ENCODE data around the gene EEPD1.

EEPD1 gene

DNA sequence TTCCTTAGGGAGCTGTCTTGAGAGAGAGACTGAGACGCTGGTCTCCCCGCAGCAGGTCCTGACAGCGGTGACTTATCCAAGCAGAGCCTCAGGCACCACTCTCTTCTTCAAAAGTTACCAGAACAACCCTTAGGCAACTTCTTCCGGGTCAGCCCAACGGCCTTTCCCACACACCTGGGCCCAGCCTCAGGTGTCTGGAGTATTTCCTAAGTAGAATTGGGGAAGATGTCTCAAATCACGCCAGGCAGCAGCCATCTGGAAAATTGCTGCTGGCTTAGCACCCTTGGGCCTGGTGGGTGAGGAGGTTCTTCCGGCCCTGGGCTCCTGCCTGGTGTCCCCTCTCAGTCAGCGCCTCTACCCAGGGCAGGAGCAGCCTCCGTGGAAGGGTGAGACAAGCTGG, 156.2 kb downstream of the EEPD1 start:
- Histone ChIP-seq H3K9ac (ENCODE audit: low read length) (no peak overlapping the region), H3K27me3 (ENCODE audit: control insufficient read depth, insufficient read depth, low read length) (no peaks in the 10 kb centered on the region), H3K27ac (ENCODE audit: low read depth, low read length) (no peak overlapping the region)

DNA sequence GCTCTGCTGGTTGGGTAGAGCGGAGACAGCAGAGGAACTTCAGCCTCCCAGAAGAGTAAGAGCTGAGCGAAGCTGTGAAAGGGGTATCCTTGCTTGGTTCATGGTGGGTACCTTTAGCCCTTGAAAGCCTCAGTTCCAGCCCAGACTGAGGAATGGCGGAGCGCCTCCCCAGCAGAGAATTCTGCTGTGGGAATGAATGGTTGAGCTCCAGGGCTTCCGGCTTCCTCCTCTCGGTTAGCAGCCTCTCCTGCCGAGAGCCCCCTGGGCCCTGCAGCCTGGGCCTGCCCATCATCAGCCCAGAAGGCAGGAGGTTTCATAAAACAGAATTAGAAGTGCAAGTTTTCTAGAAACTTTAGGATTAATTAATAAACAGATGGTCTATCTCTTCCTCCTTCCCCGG, 156.7 kb downstream of the EEPD1 start:
- peaks cover 4% of the 10 kb centered on the region; the same call in 1 of the 2 replicates for H3K4me1 ChIP-seq (ENCODE audit: control insufficient read depth, insufficient read depth, low read length)
- no peaks in the 10 kb centered on the region for H3K36me3 ChIP-seq (ENCODE audit: control insufficient read depth, insufficient read depth, low read length)
- H3K9ac ChIP-seq (ENCODE audit: low read length) = no peak overlapping the region
- no peak overlapping the region for H3K4me3 ChIP-seq (ENCODE audit: low read depth, low read length)
- no peaks in the 10 kb centered on the region for H3K9me3 ChIP-seq (ENCODE audit: control insufficient read depth, insufficient read depth, low read depth, low read length)
- no peaks in the 10 kb centered on the region for H3K27me3 ChIP-seq (ENCODE audit: control insufficient read depth, insufficient read depth, low read length)
- no peak overlapping the region for H3K27ac ChIP-seq (ENCODE audit: low read depth, low read length)

More for the DNA sequence above, 156.2 kb downstream of the EEPD1 start:
- H3K9me3 ChIP-seq (ENCODE audit: control insufficient read depth, insufficient read depth, low read depth, low read length) = no peaks in the 10 kb centered on the region
- peaks cover 4% of the 10 kb centered on the region; the same call in 1 of the 2 replicates for H3K4me1 ChIP-seq (ENCODE audit: control insufficient read depth, insufficient read depth, low read length)
- H3K4me3 ChIP-seq (ENCODE audit: low read depth, low read length) = no peak overlapping the region
- H3K36me3 ChIP-seq (ENCODE audit: control insufficient read depth, insufficient read depth, low read length) = no peaks in the 10 kb centered on the region

DNA sequence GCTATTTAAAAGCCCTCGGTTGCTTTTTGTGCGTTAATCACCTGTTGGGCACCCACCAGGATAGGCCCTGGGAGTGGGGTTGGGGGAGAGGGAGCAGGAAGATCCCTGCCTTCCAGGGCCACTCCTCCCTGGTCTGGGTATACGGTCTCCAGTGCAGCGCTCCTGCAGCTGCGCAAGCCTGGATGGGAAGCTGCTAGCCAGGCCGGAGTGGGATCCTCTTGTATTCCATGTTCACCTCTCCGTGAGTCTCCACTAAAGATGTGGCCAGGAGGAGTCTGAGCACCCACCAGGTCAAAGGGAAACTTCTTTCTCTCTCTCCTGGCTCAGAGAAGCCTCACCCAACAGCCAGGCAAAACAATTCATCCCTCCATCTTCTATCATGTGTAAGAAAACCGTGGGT, 157.8 kb downstream of the EEPD1 start:
- no peaks in the 10 kb centered on the region for H3K27me3 ChIP-seq (ENCODE audit: control insufficient read depth, insufficient read depth, low read length)
- H3K27ac ChIP-seq (ENCODE audit: low read depth, low read length) = no peak overlapping the region
- H3K9me3 ChIP-seq (ENCODE audit: control insufficient read depth, insufficient read depth, low read depth, low read length) = no peaks in the 10 kb centered on the region
- peaks cover 11% of the 10 kb centered on the region; the same call in 1 of the 2 replicates for H3K4me1 ChIP-seq (ENCODE audit: control insufficient read depth, insufficient read depth, low read length)
- H3K9ac ChIP-seq (ENCODE audit: low read length) = no peak overlapping the region
- H3K36me3 ChIP-seq (ENCODE audit: control insufficient read depth, insufficient read depth, low read length) = no peaks in the 10 kb centered on the region
- H3K4me3 ChIP-seq (ENCODE audit: low read depth, low read length) = no peak overlapping the region

DNA sequence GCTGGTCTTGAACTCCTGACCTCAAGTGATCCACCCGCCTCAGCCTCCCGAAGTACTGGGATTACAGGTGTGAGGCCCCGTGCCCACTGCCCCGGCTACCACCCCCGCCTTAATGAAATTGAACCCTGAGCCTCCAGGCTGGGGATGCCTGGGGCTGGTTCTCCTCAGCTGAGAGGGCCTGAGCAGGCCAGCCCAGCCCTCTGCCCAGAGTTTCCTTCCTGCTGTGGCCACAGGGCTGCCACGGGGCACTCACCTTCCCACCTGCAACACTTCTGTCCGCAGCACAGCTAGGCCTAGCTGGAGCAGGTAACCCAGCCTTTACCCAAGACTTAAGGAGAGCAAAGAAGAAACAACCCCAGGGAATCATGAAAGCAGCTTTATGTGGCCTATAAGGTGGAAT, 158.5 kb downstream of the EEPD1 start:
- H3K36me3 ChIP-seq (ENCODE audit: control insufficient read depth, insufficient read depth, low read length) = no peaks in the 10 kb centered on the region
- peaks cover 11% of the 10 kb centered on the region; the same call in 1 of the 2 replicates for H3K4me1 ChIP-seq (ENCODE audit: control insufficient read depth, insufficient read depth, low read length)
- no peak overlapping the region for H3K9ac ChIP-seq (ENCODE audit: low read length)
- no peak overlapping the region for H3K4me3 ChIP-seq (ENCODE audit: low read depth, low read length)
- no peaks in the 10 kb centered on the region for H3K9me3 ChIP-seq (ENCODE audit: control insufficient read depth, insufficient read depth, low read depth, low read length)
- H3K27ac ChIP-seq (ENCODE audit: low read depth, low read length) = no peak overlapping the region
- H3K27me3 ChIP-seq (ENCODE audit: control insufficient read depth, insufficient read depth, low read length) = no peaks in the 10 kb centered on the region

DNA sequence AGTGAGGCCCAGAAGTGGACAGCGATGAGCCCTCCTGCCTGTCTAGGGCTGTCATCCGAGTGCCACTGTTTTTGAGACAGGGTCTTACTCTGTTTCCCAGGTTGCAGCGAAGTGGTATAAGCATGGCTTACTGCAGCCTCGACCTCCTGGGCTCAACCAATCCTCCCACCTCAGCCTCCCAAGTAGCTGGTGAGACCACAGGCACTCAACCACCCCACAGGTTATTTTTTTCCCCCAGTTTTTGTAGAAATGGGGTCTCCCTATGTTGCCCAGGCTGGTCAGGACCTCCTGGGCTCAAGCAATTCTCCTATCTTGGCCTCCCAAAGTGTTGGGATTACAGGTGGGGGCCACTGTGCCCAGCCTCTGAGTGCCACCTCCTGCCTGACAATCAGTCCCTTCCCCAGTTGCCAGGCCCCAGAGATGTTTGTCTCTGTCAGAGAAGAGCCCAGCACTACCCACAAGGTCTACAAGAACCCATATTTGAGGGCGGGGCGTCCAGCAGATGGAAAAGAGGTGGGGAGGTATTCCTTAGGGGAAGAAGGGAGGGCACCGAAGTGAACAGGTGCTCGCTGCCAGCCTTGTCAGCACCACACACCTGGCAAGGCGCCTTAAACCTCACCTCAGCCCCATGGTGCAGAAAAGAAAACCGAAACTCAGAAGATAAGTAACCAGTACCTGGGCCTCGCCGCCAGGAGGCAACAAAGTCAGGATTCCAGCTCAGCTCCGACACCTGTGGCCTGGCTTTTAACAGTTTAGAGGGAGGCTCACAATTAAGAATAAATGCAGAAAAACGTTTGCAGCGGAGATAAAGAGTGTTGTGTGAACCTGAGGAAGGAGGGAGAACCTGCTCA, 159.2 kb downstream of the EEPD1 start:
- Histone ChIP-seq H3K27me3 (ENCODE audit: control insufficient read depth, insufficient read depth, low read length) (no peaks in the 10 kb centered on the region), H3K27ac (ENCODE audit: low read depth, low read length) (no peak overlapping the region), H3K36me3 (ENCODE audit: control insufficient read depth, insufficient read depth, low read length) (no peaks in the 10 kb centered on the region), H3K9me3 (ENCODE audit: control insufficient read depth, insufficient read depth, low read depth, low read length) (no peaks in the 10 kb centered on the region), H3K4me3 (ENCODE audit: low read depth, low read length) (no peak overlapping the region), H3K9ac (ENCODE audit: low read length) (no peak overlapping the region), H3K4me1 (ENCODE audit: control insufficient read depth, insufficient read depth, low read length) (peaks cover 11% of the 10 kb centered on the region; the same call in 1 of the 2 replicates)

DNA sequence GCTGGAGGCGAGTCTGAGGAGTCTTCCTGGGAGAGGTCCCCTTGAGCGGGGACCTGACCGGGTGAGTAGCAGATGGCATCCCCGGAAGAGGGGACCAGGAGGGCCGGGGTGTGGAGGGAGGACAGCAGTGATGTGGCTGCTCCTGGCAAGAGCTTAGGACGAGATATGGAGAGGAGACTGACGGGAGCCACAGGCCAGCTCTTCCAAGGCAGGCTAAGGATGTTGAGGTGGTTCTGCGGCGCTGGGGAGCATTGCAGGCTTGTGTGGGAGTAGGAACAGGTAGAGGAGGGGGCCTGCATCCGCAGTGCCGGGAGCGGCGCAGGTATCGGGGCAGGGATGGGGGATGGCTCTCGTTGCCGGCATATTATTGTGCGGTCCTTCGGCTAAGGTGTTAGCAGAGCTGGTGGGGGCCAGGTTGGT, 159.9 kb downstream of the EEPD1 start:
- Histone ChIP-seq H3K4me3 (ENCODE audit: low read depth, low read length) (no peak overlapping the region), H3K4me1 (ENCODE audit: control insufficient read depth, insufficient read depth, low read length) (peaks cover 15% of the 10 kb centered on the region; the same call in 1 of the 2 replicates), H3K9ac (ENCODE audit: low read length) (no peak overlapping the region), H3K9me3 (ENCODE audit: control insufficient read depth, insufficient read depth, low read depth, low read length) (no peaks in the 10 kb centered on the region), H3K36me3 (ENCODE audit: control insufficient read depth, insufficient read depth, low read length) (no peaks in the 10 kb centered on the region), H3K27ac (ENCODE audit: low read depth, low read length) (no peak overlapping the region), H3K27me3 (ENCODE audit: control insufficient read depth, insufficient read depth, low read length) (no peaks in the 10 kb centered on the region)

DNA sequence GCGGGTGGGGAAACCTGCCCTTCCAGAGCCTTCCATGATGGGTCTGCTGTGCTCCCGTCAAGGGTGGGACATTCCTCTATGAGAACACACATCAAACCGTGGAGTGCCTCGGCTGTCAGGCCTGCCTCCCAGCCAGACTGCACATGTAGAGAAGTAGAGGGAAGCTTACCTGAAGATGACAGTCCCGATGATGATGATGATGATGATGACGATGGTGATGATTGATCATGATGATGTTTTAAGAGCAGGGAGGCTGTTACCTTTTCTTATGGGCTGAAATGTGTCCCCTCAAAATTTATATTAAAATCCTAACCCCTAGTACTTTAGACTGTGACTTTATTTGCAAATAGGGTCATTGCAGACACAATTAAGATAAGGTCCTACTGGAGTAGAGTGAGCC, 160.6 kb downstream of the EEPD1 start:
- peaks cover 22% of the 10 kb centered on the region; the same call in 1 of the 2 replicates for H3K4me1 ChIP-seq (ENCODE audit: control insufficient read depth, insufficient read depth, low read length)
- no peak overlapping the region for H3K9ac ChIP-seq (ENCODE audit: low read length)
- no peak overlapping the region for H3K27ac ChIP-seq (ENCODE audit: low read depth, low read length)
- H3K36me3 ChIP-seq (ENCODE audit: control insufficient read depth, insufficient read depth, low read length) = no peaks in the 10 kb centered on the region
- H3K4me3 ChIP-seq (ENCODE audit: low read depth, low read length) = no peak overlapping the region
- no peaks in the 10 kb centered on the region for H3K9me3 ChIP-seq (ENCODE audit: control insufficient read depth, insufficient read depth, low read depth, low read length)
- no peaks in the 10 kb centered on the region for H3K27me3 ChIP-seq (ENCODE audit: control insufficient read depth, insufficient read depth, low read length)

DNA sequence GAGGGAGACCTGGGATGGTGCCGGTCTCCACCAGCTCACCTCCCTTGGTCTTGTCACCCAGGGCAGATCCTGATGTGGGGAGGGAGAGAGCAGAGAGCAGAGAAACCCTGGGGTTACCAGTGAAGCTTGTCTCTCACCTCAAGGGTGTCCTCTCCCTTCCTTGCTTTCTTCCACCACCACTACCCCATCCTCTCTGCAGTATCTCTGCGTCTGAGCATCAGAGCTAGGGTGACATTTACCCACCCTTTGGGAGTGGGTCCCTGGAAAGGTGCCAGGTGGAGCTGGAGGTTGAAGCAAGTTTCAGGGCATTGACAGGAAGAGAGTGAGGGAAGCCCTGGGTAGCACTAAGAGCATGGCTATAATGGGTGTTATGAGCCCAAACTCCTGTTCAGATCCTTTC, 161.4 kb downstream of the EEPD1 start:
- Histone ChIP-seq H3K9me3 (ENCODE audit: control insufficient read depth, insufficient read depth, low read depth, low read length) (no peaks in the 10 kb centered on the region), H3K9ac (ENCODE audit: low read length) (no peak overlapping the region), H3K4me3 (ENCODE audit: low read depth, low read length) (no peak overlapping the region), H3K36me3 (ENCODE audit: control insufficient read depth, insufficient read depth, low read length) (no peaks in the 10 kb centered on the region), H3K27me3 (ENCODE audit: control insufficient read depth, insufficient read depth, low read length) (no peaks in the 10 kb centered on the region), H3K4me1 (ENCODE audit: control insufficient read depth, insufficient read depth, low read length) (peaks cover 24% of the 10 kb centered on the region; the same call in 1 of the 2 replicates), H3K27ac (ENCODE audit: low read depth, low read length) (no peak overlapping the region)

DNA sequence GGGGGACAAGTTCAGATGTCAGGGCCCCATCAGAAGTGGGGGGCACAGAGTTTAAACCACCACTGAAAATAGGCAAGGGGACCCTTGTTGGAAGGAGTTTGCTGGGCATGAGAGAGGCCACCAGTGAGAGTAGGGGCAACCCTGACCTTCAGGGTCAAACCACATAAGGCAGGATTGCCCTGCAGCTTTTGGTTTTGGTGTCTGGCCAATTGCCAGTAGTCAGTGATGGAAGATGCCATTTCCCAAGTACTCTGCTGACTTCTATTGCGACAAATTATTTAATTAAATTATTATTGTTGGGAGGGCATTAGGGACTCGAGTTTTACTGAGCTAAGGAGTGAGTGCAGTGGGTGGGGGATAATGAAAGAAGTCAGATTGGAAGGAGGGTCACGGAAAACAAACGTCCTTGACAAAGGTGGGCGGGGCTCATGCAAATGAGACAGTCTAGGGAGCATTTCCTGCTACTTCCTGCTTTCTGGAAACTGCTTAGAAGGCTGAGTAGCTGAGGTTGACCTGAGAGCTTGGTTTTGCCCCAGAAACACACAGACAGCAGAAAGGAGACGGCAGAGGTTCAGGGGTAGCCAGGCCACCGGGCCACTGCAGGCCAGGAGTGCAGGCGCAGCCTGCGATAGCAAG, 162.4 kb downstream of the EEPD1 start:
- peaks cover 22% of the 10 kb centered on the region; the same call in 1 of the 2 replicates for H3K4me1 ChIP-seq (ENCODE audit: control insufficient read depth, insufficient read depth, low read length)
- no peak overlapping the region for H3K27ac ChIP-seq (ENCODE audit: low read depth, low read length)
- H3K36me3 ChIP-seq (ENCODE audit: control insufficient read depth, insufficient read depth, low read length) = no peaks in the 10 kb centered on the region
- H3K4me3 ChIP-seq (ENCODE audit: low read depth, low read length) = no peak overlapping the region
- H3K9me3 ChIP-seq (ENCODE audit: control insufficient read depth, insufficient read depth, low read depth, low read length) = no peaks in the 10 kb centered on the region
- H3K27me3 ChIP-seq (ENCODE audit: control insufficient read depth, insufficient read depth, low read length) = no peaks in the 10 kb centered on the region
- no peak overlapping the region for H3K9ac ChIP-seq (ENCODE audit: low read length)

DNA sequence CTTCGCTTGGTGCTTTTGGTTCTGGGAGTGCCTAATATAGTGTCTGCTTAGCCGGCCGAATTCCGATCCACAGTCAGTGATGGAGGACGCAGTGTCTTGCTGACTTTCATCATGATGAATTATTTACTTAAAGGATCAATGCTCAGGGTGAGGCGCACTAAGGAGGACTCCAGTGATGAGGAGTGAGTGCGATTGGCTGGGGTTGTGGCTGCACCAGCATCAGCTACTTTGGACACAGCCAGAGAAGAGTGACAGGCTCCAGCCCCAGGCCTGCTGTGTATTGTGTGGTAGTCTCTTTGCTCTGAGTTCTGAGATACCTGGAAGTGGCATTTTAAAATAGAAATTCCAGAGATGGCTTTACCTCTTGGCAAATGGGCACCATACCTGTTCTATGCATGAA, 163.3 kb downstream of the EEPD1 start:
- Histone ChIP-seq H3K9ac (ENCODE audit: low read length) (no peak overlapping the region), H3K27ac (ENCODE audit: low read depth, low read length) (no peak overlapping the region), H3K4me3 (ENCODE audit: low read depth, low read length) (no peak overlapping the region), H3K36me3 (ENCODE audit: control insufficient read depth, insufficient read depth, low read length) (no peaks in the 10 kb centered on the region), H3K9me3 (ENCODE audit: control insufficient read depth, insufficient read depth, low read depth, low read length) (peaks cover 3% of the 10 kb centered on the region), H3K4me1 (ENCODE audit: control insufficient read depth, insufficient read depth, low read length) (peaks cover 22% of the 10 kb centered on the region; the same call in 1 of the 2 replicates), H3K27me3 (ENCODE audit: control insufficient read depth, insufficient read depth, low read length) (no peaks in the 10 kb centered on the region)

DNA sequence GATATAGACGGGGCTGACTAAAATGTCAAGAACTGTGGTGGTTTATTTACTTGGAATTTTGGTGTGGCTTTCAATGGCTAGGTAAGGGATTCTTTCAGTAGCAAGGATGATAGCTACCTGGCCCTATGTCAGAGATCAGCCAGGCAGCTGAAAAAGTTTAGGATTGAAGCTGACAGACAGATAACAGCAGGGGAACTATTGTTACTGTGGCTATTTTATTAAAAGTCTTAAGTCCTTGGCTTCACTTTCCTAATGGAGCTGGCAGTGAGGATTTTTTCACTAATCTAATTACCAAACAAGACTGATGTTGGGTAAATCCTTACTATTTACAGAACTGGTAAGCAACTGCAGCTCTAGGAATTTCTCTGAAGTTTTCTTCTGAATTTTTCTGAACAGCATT, 164.2 kb downstream of the EEPD1 start:
- Histone ChIP-seq H3K27me3 (ENCODE audit: control insufficient read depth, insufficient read depth, low read length) (no peaks in the 10 kb centered on the region), H3K9me3 (ENCODE audit: control insufficient read depth, insufficient read depth, low read depth, low read length) (peaks cover 10% of the 10 kb centered on the region), H3K4me3 (ENCODE audit: low read depth, low read length) (no peak overlapping the region), H3K9ac (ENCODE audit: low read length) (no peak overlapping the region), H3K36me3 (ENCODE audit: control insufficient read depth, insufficient read depth, low read length) (no peaks in the 10 kb centered on the region), H3K27ac (ENCODE audit: low read depth, low read length) (no peak overlapping the region), H3K4me1 (ENCODE audit: control insufficient read depth, insufficient read depth, low read length) (peaks cover 22% of the 10 kb centered on the region; the same call in 1 of the 2 replicates)
